Kidney (tissue), 14 donors: ENCODE data around the gene PVALB. TPM values are rescaled to one million over a fixed set of nuclear protein-coding genes. Genes with fewer than 3 reads are reported as not detected.

Experiments used
- DNase-seq, 5 donors: peaks; one replicate each; pipeline ENCODE4 v3.0.0-alpha.2; 2013 to 2020
- FAIRE-seq: peaks from 2 replicates; lab custom pipeline; 2012; peaks lifted over from hg19 to GRCh38; lab: Jason Lieb, UNC
- H3K27ac ChIP-seq, 2 donors: one replicate each; pipeline ENCODE4 v1.7.0; 2013; ENCODE audit warnings: low read depth in 2 of 2, low read length in 2 of 2, inconsistent platforms in 1 of 2
- H3K27me3 ChIP-seq: one replicate; pipeline ENCODE4 v1.7.1; 2013; ENCODE audit warnings: low read length, inconsistent platforms; ENCODE audit not compliant: control insufficient read depth, insufficient read depth
- H3K36me3 ChIP-seq, 3 donors: one replicate each; pipeline versions ENCODE4 v1.7.0 to v1.7.1; 2013; ENCODE audit warnings: low read length in 3 of 3, control low read depth in 1 of 3, inconsistent platforms in 1 of 3; ENCODE audit not compliant: insufficient read depth in 3 of 3, control insufficient read depth in 2 of 3
- H3K4me1 ChIP-seq, 3 donors: one replicate each; pipeline versions ENCODE4 v1.7.0 to v1.7.1; 2013; ENCODE audit warnings: low read length in 3 of 3, inconsistent platforms in 1 of 3, low read depth in 1 of 3; ENCODE audit not compliant: control insufficient read depth in 2 of 3, insufficient read depth in 2 of 3
- H3K4me3 ChIP-seq, 3 donors: one replicate each; pipeline versions ENCODE4 v1.7.0 to v1.8.1; 2013; ENCODE audit warnings: low read length in 3 of 3, control low read depth in 1 of 3, inconsistent platforms in 1 of 3
- H3K9ac ChIP-seq, 3 donors: one replicate each; pipeline versions ENCODE4 v1.7.0 to v1.7.1; 2013; ENCODE audit warnings: low read length in 3 of 3, control low read depth in 1 of 3, inconsistent platforms in 1 of 3
- H3K9me3 ChIP-seq, 3 donors: one replicate each; pipeline versions ENCODE4 v1.7.0 to v1.7.1; 2013; ENCODE audit warnings: low read length in 3 of 3, control low read depth in 1 of 3, inconsistent platforms in 1 of 3; ENCODE audit not compliant: control insufficient read depth in 2 of 3, insufficient read depth in 1 of 3
- intact Hi-C: fragments of 100-400 bp; cut with DNase I; formaldehyde crosslinking; loops from one replicate; pipeline ENCODE4 v1.11.1; 2022
- polyA plus RNA-seq: library from polyadenylated mRNA; stranded (reverse); fragments of 350-450 nt; fragmentation: Illumina TruSeq; extraction: RNeasy Lipid Tissue Mini Kit (QIAGEN cat#74804); gene quantifications from one replicate; pipeline ENCODE4 v1.2.3, GENCODE V29; 2014; ENCODE audit warnings: low read depth, low replicate concordance; ENCODE audit not compliant: insufficient read depth
- total RNA-seq: library from RNA; stranded (reverse); fragmentation: NEBNext Ultra II Directional; extraction: Animal tissue kit (Norgen Biotek cat#: 25700); gene quantifications from one replicate; pipeline ENCODE4 v1.2.1, GENCODE V29; 2021
- TF ChIP-seq, protein P1 (sequence below): IDR thresholded peaks from 3 replicates; pipeline ENCODE4 v1.5.1; 2012; ENCODE audit warnings: mild to moderate bottlenecking, moderate library complexity, borderline replicate concordance; ENCODE audit not compliant: insufficient read depth; ENCODE audit errors: extremely low read depth
- donor health status: control.
- donor health status: control.
- donor health status: control.
- donor health status: control.
- donor health status: control.
- donor health status: DM: yes; HTN: yes; CAD: no.
- donor health status: Normal renal cell carcinoma (clear cell type).

Gene PVALB
- total and polyA plus RNA-seq, 2 donors from 2014 or later, result 2.1 to 400 TPM

DNA sequence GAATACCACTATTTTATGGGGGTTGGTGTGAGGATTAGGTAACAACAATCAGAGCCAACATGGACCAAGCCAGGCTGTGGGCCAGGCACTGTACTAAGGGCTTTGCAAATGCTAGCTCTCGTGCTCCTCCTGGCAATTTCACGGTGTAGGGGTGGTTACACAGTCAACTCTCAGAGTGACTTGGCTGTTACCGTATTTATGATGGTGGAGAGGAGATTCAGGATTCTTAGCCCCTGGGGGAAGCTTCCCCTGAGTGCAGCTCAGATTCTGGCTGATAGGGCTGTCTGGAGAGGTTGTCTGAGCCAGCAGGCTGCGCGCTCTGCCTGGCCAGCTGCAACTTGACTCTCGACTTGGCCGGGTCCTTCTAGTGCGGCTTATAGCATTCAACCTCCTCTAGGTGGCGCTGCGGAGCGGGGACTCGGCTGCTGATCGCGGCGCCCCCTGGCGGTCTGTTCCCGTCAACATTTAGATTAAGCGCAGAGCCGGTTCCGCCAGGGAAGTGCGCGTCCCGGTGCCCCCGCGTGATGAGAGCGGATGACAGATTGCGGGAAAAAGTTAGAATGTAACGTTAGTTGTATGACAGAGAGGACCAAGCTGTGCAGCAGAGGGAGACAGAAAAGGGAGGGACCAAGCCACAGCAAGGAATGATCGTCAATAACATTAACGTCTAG, 39.4 kb upstream of the PVALB start:
- FAIRE-seq, result no peak

DNA sequence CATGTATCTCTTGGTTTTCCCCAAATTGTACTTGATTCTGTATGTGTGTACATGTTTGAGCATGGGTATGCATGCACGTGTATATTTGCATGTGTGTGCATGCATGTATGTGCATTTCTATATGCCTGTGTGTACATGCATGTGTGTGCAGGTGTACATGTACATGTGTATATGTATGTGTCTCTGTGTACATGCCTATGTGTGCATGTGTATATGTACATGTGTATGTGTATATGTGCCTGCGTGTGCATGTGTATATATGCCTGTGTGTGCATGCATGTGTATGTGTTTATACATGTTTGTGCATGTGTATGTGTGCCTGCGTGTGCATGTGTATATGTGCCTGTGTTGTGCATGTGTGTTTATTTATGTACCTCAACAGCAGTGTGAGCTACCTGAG, 38.6 kb upstream of the PVALB start:
- intact Hi-C loops, result no loop called here
- Histone ChIP-seq H3K36me3 (no peaks in the 10 kb centered on the region), H3K4me1 (peaks cover 0 to 3% (median 0%) of the 10 kb centered on the region in 3 donors), H3K27me3 (no peaks in the 10 kb centered on the region), H3K4me3 (no peak overlapping the region), H3K9ac (no peak overlapping the region), H3K9me3 (no peaks in the 10 kb centered on the region), H3K27ac (no peak overlapping the region)
- DNase-seq, result no peak
- TF ChIP-seq, protein P1, sequence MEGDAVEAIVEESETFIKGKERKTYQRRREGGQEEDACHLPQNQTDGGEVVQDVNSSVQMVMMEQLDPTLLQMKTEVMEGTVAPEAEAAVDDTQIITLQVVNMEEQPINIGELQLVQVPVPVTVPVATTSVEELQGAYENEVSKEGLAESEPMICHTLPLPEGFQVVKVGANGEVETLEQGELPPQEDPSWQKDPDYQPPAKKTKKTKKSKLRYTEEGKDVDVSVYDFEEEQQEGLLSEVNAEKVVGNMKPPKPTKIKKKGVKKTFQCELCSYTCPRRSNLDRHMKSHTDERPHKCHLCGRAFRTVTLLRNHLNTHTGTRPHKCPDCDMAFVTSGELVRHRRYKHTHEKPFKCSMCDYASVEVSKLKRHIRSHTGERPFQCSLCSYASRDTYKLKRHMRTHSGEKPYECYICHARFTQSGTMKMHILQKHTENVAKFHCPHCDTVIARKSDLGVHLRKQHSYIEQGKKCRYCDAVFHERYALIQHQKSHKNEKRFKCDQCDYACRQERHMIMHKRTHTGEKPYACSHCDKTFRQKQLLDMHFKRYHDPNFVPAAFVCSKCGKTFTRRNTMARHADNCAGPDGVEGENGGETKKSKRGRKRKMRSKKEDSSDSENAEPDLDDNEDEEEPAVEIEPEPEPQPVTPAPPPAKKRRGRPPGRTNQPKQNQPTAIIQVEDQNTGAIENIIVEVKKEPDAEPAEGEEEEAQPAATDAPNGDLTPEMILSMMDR, result no peak
- no peak for FAIRE-seq

More for the DNA sequence above, 39.4 kb upstream of the PVALB start:
- DNase-seq, result peak; percentile 92 to 96 (median 94)
- H3K9ac ChIP-seq, result no peak overlapping the region
- H3K4me1 ChIP-seq, result peaks cover 0 to 3% (median 0%) of the 10 kb centered on the region in 3 donors
- no peaks in the 10 kb centered on the region for H3K36me3 ChIP-seq
- TF ChIP-seq, protein P1, result peak; percentile 100
- no peaks in the 10 kb centered on the region for H3K27me3 ChIP-seq
- intact Hi-C loops, result no loop called here
- no peak overlapping the region for H3K4me3 ChIP-seq
- no peak overlapping the region for H3K27ac ChIP-seq
- no peaks in the 10 kb centered on the region for H3K9me3 ChIP-seq

DNA sequence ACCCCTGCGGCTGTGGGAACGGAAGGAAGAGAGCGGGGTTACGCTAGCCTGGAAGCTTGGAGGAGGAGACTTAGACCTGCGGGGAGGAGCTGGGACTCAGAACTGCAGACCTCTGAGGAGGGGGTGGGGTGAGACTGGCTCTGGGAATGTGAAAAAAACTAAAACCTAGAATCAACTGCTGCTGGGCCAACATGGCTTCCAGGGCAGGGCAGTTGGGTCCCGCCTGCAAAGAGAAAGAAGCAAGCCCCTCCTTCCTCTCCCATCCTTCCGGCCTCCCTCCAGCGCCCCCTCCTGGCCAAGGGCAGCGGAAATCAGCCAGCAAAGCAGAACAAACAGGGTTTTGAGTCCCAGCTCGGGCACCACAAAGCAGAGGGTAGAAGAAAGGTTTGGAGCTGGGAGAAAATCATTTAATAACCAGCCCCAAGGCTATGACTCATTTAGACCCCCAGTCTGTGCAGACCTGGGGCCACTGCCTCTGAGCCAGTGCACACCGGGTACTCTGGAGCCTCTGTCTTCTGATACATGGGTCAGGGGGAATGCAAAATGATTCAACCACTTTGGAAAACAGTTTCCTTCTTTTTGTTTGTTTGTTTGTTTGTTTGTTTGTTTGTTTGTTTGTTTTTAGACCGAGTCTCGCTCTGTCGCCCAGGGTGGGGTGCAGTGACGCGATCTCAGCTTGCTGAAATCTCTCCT, 36.7 kb upstream of the PVALB start:
- Histone ChIP-seq H3K36me3 (no peaks in the 10 kb centered on the region), H3K27ac (no peak overlapping the region), H3K4me3 (no peak overlapping the region), H3K27me3 (no peaks in the 10 kb centered on the region), H3K9ac (no peak overlapping the region), H3K4me1 (peaks cover 0 to 3% (median 0%) of the 10 kb centered on the region in 3 donors), H3K9me3 (no peaks in the 10 kb centered on the region)
- DNase-seq (peak; percentile 69 to 88 (median 81)), FAIRE-seq (no peak)
- intact Hi-C loops, result no loop called here
- TF ChIP-seq, protein P1, result peak; percentile 35
